Adrenal gland (tissue), 5 donors: ENCODE measurements around the gene ARHGAP21.

Experiments
- POLR2A ChIP-seq, 2 donors: fragments of 450-650 bp; IDR thresholded peaks; one replicate each; pipeline ENCODE4 v1.6.1; 2017; ENCODE audit warnings: antibody characterized with exemption in 2 of 2, mild to moderate bottlenecking in 2 of 2, moderate library complexity in 1 of 2
- TF ChIP-seq, protein P1 (sequence below), 6 experiments: fragments of 450-650 bp in 4 of 6; fragments of 200-600 bp in 2 of 6; sonication (generic) in 1 of 6; IDR thresholded peaks; 1 replicate in 5 of 6; 2 replicates in 1 of 6; pipeline versions ENCODE4 v1.5.1 to v1.8.0; 2016 to 2021; ENCODE audit warnings: antibody characterized with exemption in 6 of 6, mild to moderate bottlenecking in 2 of 6, moderate library complexity in 1 of 6
- donor health status: DM: no; HTN: no; CAD: no.

DNA sequence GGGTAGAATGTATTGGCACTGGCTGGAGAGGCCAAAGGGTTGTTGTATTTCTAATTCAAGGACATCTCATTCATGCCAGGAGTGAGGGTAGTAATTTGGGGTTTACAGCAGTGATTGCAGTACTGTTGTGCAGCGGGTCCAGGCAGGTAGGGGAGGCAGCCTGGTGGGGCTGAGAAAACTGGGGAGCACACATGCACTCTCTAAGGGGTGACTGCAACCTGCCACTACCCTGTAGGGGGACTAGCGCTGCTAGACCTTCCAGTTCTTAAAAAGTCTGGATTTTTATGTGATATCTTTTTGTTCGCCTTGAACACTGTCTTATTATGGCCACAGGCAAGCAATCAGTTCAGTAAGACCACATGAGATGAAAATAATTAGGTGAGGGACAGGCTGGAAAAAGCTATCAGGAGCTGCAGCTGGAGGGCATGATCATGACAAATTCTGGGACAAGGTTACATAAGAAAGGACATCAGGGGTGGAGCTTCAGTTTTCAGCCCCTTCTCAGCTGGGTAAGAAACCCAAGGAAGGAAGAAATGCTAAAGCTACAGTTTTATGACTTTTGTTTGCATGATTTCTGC is 149.0 kb downstream of the ARHGAP21 start:
- TF ChIP-seq, protein P1, sequence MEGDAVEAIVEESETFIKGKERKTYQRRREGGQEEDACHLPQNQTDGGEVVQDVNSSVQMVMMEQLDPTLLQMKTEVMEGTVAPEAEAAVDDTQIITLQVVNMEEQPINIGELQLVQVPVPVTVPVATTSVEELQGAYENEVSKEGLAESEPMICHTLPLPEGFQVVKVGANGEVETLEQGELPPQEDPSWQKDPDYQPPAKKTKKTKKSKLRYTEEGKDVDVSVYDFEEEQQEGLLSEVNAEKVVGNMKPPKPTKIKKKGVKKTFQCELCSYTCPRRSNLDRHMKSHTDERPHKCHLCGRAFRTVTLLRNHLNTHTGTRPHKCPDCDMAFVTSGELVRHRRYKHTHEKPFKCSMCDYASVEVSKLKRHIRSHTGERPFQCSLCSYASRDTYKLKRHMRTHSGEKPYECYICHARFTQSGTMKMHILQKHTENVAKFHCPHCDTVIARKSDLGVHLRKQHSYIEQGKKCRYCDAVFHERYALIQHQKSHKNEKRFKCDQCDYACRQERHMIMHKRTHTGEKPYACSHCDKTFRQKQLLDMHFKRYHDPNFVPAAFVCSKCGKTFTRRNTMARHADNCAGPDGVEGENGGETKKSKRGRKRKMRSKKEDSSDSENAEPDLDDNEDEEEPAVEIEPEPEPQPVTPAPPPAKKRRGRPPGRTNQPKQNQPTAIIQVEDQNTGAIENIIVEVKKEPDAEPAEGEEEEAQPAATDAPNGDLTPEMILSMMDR (IDR thresholded peaks at IDR 0.05) = no peak
- no peak for TF ChIP-seq POLR2A (IDR thresholded peaks at IDR 0.05)
